GM23338 (cell line): ENCODE measurements around the gene HPDL. TPM values are rescaled to one million over a fixed set of nuclear protein-coding genes. Genes with fewer than 3 reads are reported as not detected.

Source experiments
- ATAC-seq: fragments of 200-7000 bp; cut with Tn5 transposase; 3 replicates; pipeline ENCODE4 v1.9.1; 2020
- DNase-seq: peaks from one replicate; pipeline ENCODE4 v3.0.0-alpha.2; 2015; ENCODE audit warnings: low spot score
- H2AFZ ChIP-seq: fragments of 200-600 bp; sonication (generic); 2 replicates; pipeline ENCODE4 v1.8.0; 2016; ENCODE audit warnings: antibody characterized with exemption, mild to moderate bottlenecking, moderate library complexity
- H3F3A ChIP-seq: fragments of 200-600 bp; sonication (generic); replicated peaks from 2 replicates; pipeline ENCODE4 v1.8.0; 2017; ENCODE audit warnings: antibody characterized with exemption, mixed run types, low read depth
- H3K27ac ChIP-seq: fragments of 200-600 bp; sonication (generic); 2 replicates; pipeline ENCODE4 v1.6.1; 2016; ENCODE audit warnings: low read depth
- H3K27me3 ChIP-seq: fragments of 200-600 bp; sonication (generic); 2 replicates; pipeline ENCODE4 v1.8.0; 2016; ENCODE audit warnings: mild to moderate bottlenecking, mixed run types, moderate library complexity; ENCODE audit not compliant: insufficient read depth
- H3K36me3 ChIP-seq: fragments of 200-600 bp; sonication (generic); 2 replicates; pipeline ENCODE4 v1.8.0; 2016; ENCODE audit warnings: mild to moderate bottlenecking; ENCODE audit not compliant: insufficient read depth
- H3K4me1 ChIP-seq: fragments of 200-600 bp; sonication (generic); 2 replicates; pipeline ENCODE4 v1.8.0; 2016; ENCODE audit warnings: mild to moderate bottlenecking, moderate library complexity; ENCODE audit not compliant: insufficient read depth
- H3K4me2 ChIP-seq: fragments of 200-600 bp; sonication (generic); 2 replicates; pipeline ENCODE4 v1.7.1; 2017; ENCODE audit warnings: mixed run types
- H3K4me3 ChIP-seq: fragments of 200-600 bp; sonication (generic); 2 replicates; pipeline ENCODE4 v1.6.1; 2016; ENCODE audit warnings: mixed run types
- H3K79me2 ChIP-seq: fragments of 200-600 bp; sonication (generic); replicated peaks from 2 replicates; pipeline ENCODE4 v1.8.0; 2017; ENCODE audit warnings: mild to moderate bottlenecking; ENCODE audit not compliant: insufficient read depth
- H3K9me2 ChIP-seq: fragments of 200-600 bp; sonication (generic); 2 replicates; pipeline ENCODE4 v1.8.0; 2017; ENCODE audit not compliant: insufficient read depth
- H4K20me1 ChIP-seq: fragments of 200-600 bp; sonication (generic); replicated peaks from 2 replicates; pipeline ENCODE4 v1.8.0; 2017; ENCODE audit warnings: mild to moderate bottlenecking; ENCODE audit not compliant: insufficient read depth
- H3K27ac Mint-ChIP-seq: 2 replicates; pipeline ENCODE4 v1.8.0; 2020; ENCODE audit warnings: inconsistent platforms, mild to moderate bottlenecking, moderate library complexity, mixed read lengths
- H3K27me3 Mint-ChIP-seq: 3 replicates; pipeline ENCODE4 v1.8.0; 2022; ENCODE audit warnings: low read depth, mild to moderate bottlenecking, moderate library complexity, mixed read lengths, inconsistent platforms; ENCODE audit not compliant: insufficient read depth, poor library complexity
- H3K36me3 Mint-ChIP-seq: 3 replicates; pipeline ENCODE4 v1.8.0; 2021; ENCODE audit warnings: low read depth, mild to moderate bottlenecking, inconsistent platforms, moderate library complexity, mixed read lengths
- H3K4me1 Mint-ChIP-seq: 3 replicates; pipeline ENCODE4 v1.8.0; 2020; ENCODE audit warnings: mild to moderate bottlenecking, inconsistent platforms, mixed read lengths
- H3K4me3 Mint-ChIP-seq: 3 replicates; pipeline ENCODE4 v1.8.0; 2021; ENCODE audit warnings: moderate library complexity, mild to moderate bottlenecking, inconsistent platforms, mixed read lengths
- H3K9me3 Mint-ChIP-seq: 3 replicates; pipeline ENCODE4 v1.8.0; 2020; ENCODE audit warnings: moderate library complexity, mild to moderate bottlenecking, inconsistent platforms, mixed read lengths
- CREB1 ChIP-seq: fragments of 250-450 bp; sonication (Bioruptor Pico); IDR thresholded peaks from 2 replicates; pipeline ENCODE4 v1.5.0; 2020; ENCODE audit warnings: low read depth, mild to moderate bottlenecking, moderate library complexity
- ETS1 ChIP-seq: IDR thresholded peaks from 2 replicates; pipeline ENCODE4 v1.6.1; 2016; ENCODE audit warnings: antibody characterized with exemption
- EZH2 ChIP-seq: fragments of 200-600 bp; sonication (generic); IDR thresholded peaks from one replicate; pipeline ENCODE4 v1.8.0; 2017; ENCODE audit warnings: antibody characterized with exemption, mild to moderate bottlenecking, low read depth; ENCODE audit not compliant: unreplicated experiment
- EZH2phosphoT487 ChIP-seq: fragments of 200-600 bp; sonication (generic); IDR thresholded peaks from one replicate; pipeline ENCODE4 v1.8.1; 2018; ENCODE audit warnings: antibody characterized with exemption; ENCODE audit not compliant: unreplicated experiment
- JUNB ChIP-seq: IDR thresholded peaks from one replicate; pipeline ENCODE4 v1.6.1; 2016; ENCODE audit warnings: antibody characterized with exemption; ENCODE audit not compliant: unreplicated experiment
- NANOG ChIP-seq: IDR thresholded peaks from 2 replicates; pipeline ENCODE4 v1.6.1; 2016; ENCODE audit warnings: antibody characterized with exemption, borderline replicate concordance
- POLR2AphosphoS5 ChIP-seq: IDR thresholded peaks from 2 replicates; pipeline ENCODE4 v1.6.1; 2016; ENCODE audit warnings: antibody characterized with exemption, low read depth
- REST ChIP-seq: IDR thresholded peaks from one replicate; pipeline ENCODE4 v1.6.1; 2018; ENCODE audit warnings: antibody characterized with exemption; ENCODE audit not compliant: unreplicated experiment
- STAT1 ChIP-seq: IDR thresholded peaks from one replicate; pipeline ENCODE4 v1.6.1; 2016; ENCODE audit warnings: antibody characterized with exemption; ENCODE audit not compliant: unreplicated experiment
- ZNF114 ChIP-seq: fragments of 250-450 bp; sonication (Bioruptor Pico); IDR thresholded peaks from 2 replicates; pipeline ENCODE4 v1.5.0; 2020; ENCODE audit warnings: mild to moderate bottlenecking, moderate library complexity
- ZNF331 ChIP-seq: fragments of 250-450 bp; sonication (Bioruptor Pico); IDR thresholded peaks from 2 replicates; pipeline ENCODE4 v1.5.0; 2020; ENCODE audit warnings: low read depth, mild to moderate bottlenecking, moderate library complexity
- ZNF462 ChIP-seq: fragments of 250-450 bp; sonication (Bioruptor Pico); IDR thresholded peaks from 2 replicates; pipeline ENCODE4 v1.5.0; 2020; ENCODE audit warnings: mild to moderate bottlenecking, moderate library complexity
- polyA plus RNA-seq: library from polyadenylated mRNA; unstranded; fragments of >200 nt; fragmentation: Nextera tagmentation; extraction: Ambion mirVana; gene quantifications from 2 replicates; pipeline ENCODE4 v1.2.1, GENCODE V29; 2016
- total RNA-seq: library from RNA; depleted of rRNA; stranded (reverse); fragments of >200 nt; shearing (Covaris generic); gene quantifications from 2 replicates; pipeline ENCODE4 v1.2.3, GENCODE V29; 2014

Gene HPDL
- total and polyA plus RNA-seq, 2 experiments from 2014 or later, result 36.5 to 82.1 TPM

- Histone ChIP-seq H3K4me3 (no peak overlapping the region), H3K79me2 (no peaks in the 10 kb centered on the region), H3K27me3 (no peaks in the 10 kb centered on the region), H4K20me1 (no peaks in the 10 kb centered on the region), H3F3A (no peaks in the 10 kb centered on the region), H2AFZ (no peak overlapping the region), H3K9me2 (no peaks in the 10 kb centered on the region), H3K4me2 (no peak overlapping the region), H3K36me3 (no peaks in the 10 kb centered on the region), H3K4me1 (no peaks in the 10 kb centered on the region), H3K27ac (no peak overlapping the region)
- no peak overlapping the region for H3K27ac Mint-ChIP-seq
- ATAC-seq (no peak), DNase-seq (no peak)
- H3K27me3 Mint-ChIP-seq, result peaks cover 2% of the 10 kb centered on the region
- H3K9me3 Mint-ChIP-seq, result no peaks in the 10 kb centered on the region
- H3K4me1 Mint-ChIP-seq, result peaks cover 3% of the 10 kb centered on the region; the same call in 2 of the 3 replicates
- no peak for TF ChIP-seq EZH2phosphoT487
- no peak for TF ChIP-seq STAT1
- no peak for TF ChIP-seq ETS1
- TF ChIP-seq POLR2AphosphoS5, result no peak
- no peak for TF ChIP-seq REST
- TF ChIP-seq JUNB, result no peak
- no peak for TF ChIP-seq CREB1 (CRISPR knock-in tag)
- no peak for TF ChIP-seq NANOG
- TF ChIP-seq EZH2, result no peak
- no peak for TF ChIP-seq ZNF331 (CRISPR knock-in tag)
- no peak for TF ChIP-seq ZNF462 (CRISPR knock-in tag)
- no peak for TF ChIP-seq ZNF114
- H3K36me3 Mint-ChIP-seq, result no peaks in the 10 kb centered on the region
- no peak overlapping the region for H3K4me3 Mint-ChIP-seq
Measured at GRCh38 chr1:45353685-45354084, 27.0 kb downstream of the HPDL start.
